ENCODE results near the gene SHISAL2A. TPM values are rescaled to one million over a fixed set of nuclear protein-coding genes. Genes with fewer than 3 reads are reported as not detected.

SHISAL2A gene
- total and polyA plus RNA-seq, 10 of the 15 experiments (the other 5 are each of a cell fraction or from before 2014, with no cell fraction given), result 0.18 to 0.67 (median 0.45) TPM

- ChIA-PET CTCF (no interaction called here), SMC1A (ENCODE audit: uncharacterized antibody, unreplicated experiment) (no interaction called here), POLR2A (no interaction called here), RAD21 (ENCODE audit: unreplicated experiment) (no interaction called here)
- BruUV-seq (replicated peaks), result no TSS peak
- Histone ChIP-seq H3K4me3 (no peak overlapping the region), H3K27ac (ENCODE audit: control insufficient read depth, insufficient read depth) (no peak overlapping the region), H2AFZ (ENCODE audit: control insufficient read depth, low read depth, low read length) (no peak overlapping the region), H3K27me3 (replicated peaks in 1 of 2; ENCODE audit: control insufficient read depth in 2 of 2, insufficient read depth in 2 of 2, low read length in 1 of 2) (no peaks in the 10 kb centered on the region), H4K20me1 (ENCODE audit: control insufficient read depth, insufficient read depth) (no peaks in the 10 kb centered on the region), H3K79me2 (ENCODE audit: control insufficient read depth, insufficient read depth, low read length) (no peaks in the 10 kb centered on the region), H3K9me3 (replicated peaks; ENCODE audit: control insufficient read depth, insufficient read depth, low read length) (no peaks in the 10 kb centered on the region), H3K4me2 (ENCODE audit: control insufficient read depth, insufficient read depth) (no peak overlapping the region), H3K36me3 (ENCODE audit: control insufficient read depth in 2 of 2, insufficient read depth in 2 of 2, low read length in 1 of 2) (no peaks in the 10 kb centered on the region), H3K9ac (ENCODE audit: control insufficient read depth, insufficient read depth, low read length) (no peak overlapping the region), H3K4me1 (ENCODE audit: control insufficient read depth, insufficient read depth, low read length) (no peaks in the 10 kb centered on the region; the same call in 1 of the 2 replicates)
- ATAC-seq, result no peak
- FAIRE-seq, result no peak
- in situ Hi-C loops (cut with MboI) (no loop called here), intact Hi-C loops (cut with micrococcal nuclease; ENCODE audit: unreplicated experiment) (no loop called here)
- 0% methylated on average over 1 of the region's 1 CpG for WGBS (ENCODE audit: insufficient coverage, insufficient replicate concordance, low lambda C conversion rate, missing lambda C conversion rate)
- no peak for DNase-seq (ENCODE audit: low read depth, low spot score)
- TF ChIP-seq ZBED1 (IDR thresholded peaks at IDR 0.05; ENCODE audit: borderline replicate concordance), result no peak
- peak; percentile 64 for TF ChIP-seq SPI1 (IDR thresholded peaks at IDR 0.05; ENCODE audit: borderline replicate concordance, insufficient read depth, low read depth, low read length)
- no peak for TF ChIP-seq GATAD2B (conservative IDR thresholded peaks at IDR 0.05; ENCODE audit: low read depth)
- peak in 1 of 2 experiments; percentile 24; a peak in 1 of 4 replicates for TF ChIP-seq IKZF2 (IDR thresholded peaks at IDR 0.05)
- no peak for TF ChIP-seq SIN3A (IDR thresholded peaks at IDR 0.05; ENCODE audit: low read depth, low read length)
- no peak for TF ChIP-seq BHLHE40 (IDR thresholded peaks at IDR 0.05; ENCODE audit: borderline replicate concordance in 1 of 2, low read depth in 2 of 2, low read length in 1 of 2)
- no peak for TF ChIP-seq EP300 (IDR thresholded peaks at IDR 0.05; ENCODE audit: borderline replicate concordance in 1 of 2, control insufficient read depth in 1 of 2, low read depth in 2 of 2, low read length in 2 of 2)
- TF ChIP-seq BRCA1 (IDR thresholded peaks at IDR 0.05; ENCODE audit: low read depth, low read length), result no peak
- TF ChIP-seq RB1 (IDR thresholded peaks at IDR 0.05; ENCODE audit: borderline replicate concordance), result no peak
- TF ChIP-seq TAF1 (IDR thresholded peaks at IDR 0.05; ENCODE audit: borderline replicate concordance, low read depth, low read length), result no peak
- peak; percentile 12; the same call in 1 of the 2 replicates for TF ChIP-seq RUNX3 (IDR thresholded peaks at IDR 0.05; ENCODE audit: low read length)
- TF ChIP-seq SUZ12 (IDR thresholded peaks at IDR 0.05; ENCODE audit: unreplicated experiment), result no peak
- TF ChIP-seq SREBF2 (IDR thresholded peaks at IDR 0.05; ENCODE audit: low read length), result no peak
Measured at GRCh38 chr1:52588535-52588934, 44.4 kb upstream of the SHISAL2A start.
